Spleen (tissue), 11 donors: Measurements from ENCODE around the gene PLD2. TPM values are rescaled to one million over a fixed set of nuclear protein-coding genes. Genes with fewer than 3 reads are reported as not detected.

Experiments used
- DNase-seq: peaks from one replicate; pipeline ENCODE4 v3.0.0-alpha.2; 2020
- H3K27ac ChIP-seq, 8 donors: fragments of 200-600 bp; sonication (generic) in 7 of 8; 1 replicate in 4 of 8; 2 replicates in 4 of 8; pipeline versions ENCODE4 v1.5.0 to v1.8.0; 2016 to 2021; ENCODE audit warnings: inconsistent platforms in 4 of 8, mild to moderate bottlenecking in 4 of 8, moderate library complexity in 1 of 8
- H3K27me3 ChIP-seq, 7 donors: fragments of 200-600 bp; sonication (generic) in 6 of 7; replicated peaks in 1 of 7; 1 replicate in 4 of 7; 2 replicates in 3 of 7; pipeline versions ENCODE4 v1.5.0 to v1.8.0; 2016 to 2021; ENCODE audit warnings: inconsistent platforms in 3 of 7, mild to moderate bottlenecking in 1 of 7
- H3K36me3 ChIP-seq, 6 donors: fragments of 200-600 bp; sonication (generic) in 5 of 6; 1 replicate in 4 of 6; 2 replicates in 2 of 6; pipeline versions ENCODE4 v1.5.0 to v1.8.0; 2016 to 2021; ENCODE audit warnings: inconsistent platforms in 2 of 6
- H3K4me1 ChIP-seq, 6 donors: fragments of 200-600 bp; sonication (generic) in 5 of 6; 1 replicate in 3 of 6; 2 replicates in 3 of 6; pipeline versions ENCODE4 v1.5.0 to v1.8.0; 2016 to 2021; ENCODE audit warnings: inconsistent platforms in 3 of 6
- H3K4me3 ChIP-seq, 8 donors: fragments of 200-600 bp; sonication (generic) in 7 of 8; 1 replicate in 4 of 8; 2 replicates in 4 of 8; pipeline versions ENCODE4 v1.5.0 to v1.8.0; 2016 to 2021; ENCODE audit warnings: inconsistent platforms in 4 of 8, mild to moderate bottlenecking in 4 of 8, moderate library complexity in 2 of 8
- H3K9me3 ChIP-seq, 8 donors: fragments of 200-600 bp; sonication (generic) in 7 of 8; 1 replicate in 4 of 8; 2 replicates in 4 of 8; pipeline versions ENCODE4 v1.5.0 to v1.8.0; 2016 to 2021; ENCODE audit warnings: inconsistent platforms in 4 of 8
- CTCF ChIP-seq, 11 experiments: fragments of 200-600 bp in 7 of 11; fragments of 450-650 bp in 4 of 11; sonication (generic) in 4 of 11; IDR thresholded peaks in 8 of 11; conservative IDR thresholded peaks in 3 of 11; 1 replicate in 7 of 11; 2 replicates in 4 of 11; pipeline versions ENCODE4 v1.4.0 to v1.8.0; 2016 to 2021; ENCODE audit warnings: antibody characterized with exemption in 11 of 11, inconsistent platforms in 4 of 11, mild to moderate bottlenecking in 1 of 11
- POLR2A ChIP-seq, 3 donors: fragments of 450-650 bp; IDR thresholded peaks; one replicate each; pipeline ENCODE4 v1.5.1; 2017; ENCODE audit warnings: antibody characterized with exemption in 3 of 3, mild to moderate bottlenecking in 1 of 3
- POLR2AphosphoS5 ChIP-seq, 3 donors: sonication (generic); formaldehyde crosslinking; IDR thresholded peaks; one replicate each; pipeline ENCODE4 v1.5.1; 2017; ENCODE audit warnings: antibody characterized with exemption in 3 of 3
- WGBS, 5 donors: extraction: QIAGEN DNeasy Blood & Tissue Kit in 3 of 5; methylation state at CpG; one replicate each; pipeline versions ENCODE4 v1.1.5 to v1.1.7; 2013 to 2018; 5-methylcytosine and 5-hydroxymethylcytosine counted together
- intact Hi-C: fragments of 100-400 bp; cut with DNase I; formaldehyde crosslinking; loops from one replicate; pipeline ENCODE4 v1.15.0; 2023; ENCODE audit warnings: low total_unique reads
- polyA plus RNA-seq, 3 donors: library from polyadenylated mRNA; stranded (reverse); fragments of 200-250 nt; gene quantifications; one replicate each; pipeline ENCODE4 v1.2.1, GENCODE V29; 2013
- total RNA-seq, 7 donors: library from RNA; depleted of rRNA in 3 of 7; stranded (reverse); fragments of >200 nt in 3 of 7; fragmentation: NEBNext Ultra II Directional in 4 of 7; extraction: Animal tissue kit (Norgen Biotek cat#: 25700) in 4 of 7; gene quantifications; one replicate each; pipeline versions ENCODE4 v1.1.0 to v1.2.1, GENCODE V29; 2016 to 2021
- donor health status: healthy with polysubstance abuse.
- donor health status: DM: no; HTN: no; CAD: no; lungs with moderate emphysema.
- donor health status: DM: no; HTN: no; CAD: no.
- donor health status: Bipolar disorder and iron deficiency.
- donor health status: healthy.
- donor health status: DM: no; HTN: no; CAD: no.
- donor health status: DM: yes; HTN: yes; CAD: no.

Gene PLD2
- total and polyA plus RNA-seq, 10 donors: 6.0 to 42.0 (median 26.1) TPM

- H3K4me3 ChIP-seq: no peak overlapping the region
- no peak for TF ChIP-seq CTCF (IDR thresholded peaks at IDR 0.05 in 8 of 11, conservative IDR thresholded peaks at IDR 0.05 in 3 of 11)
- TF ChIP-seq POLR2A (IDR thresholded peaks at IDR 0.05): no peak
- no peak for TF ChIP-seq POLR2AphosphoS5 (IDR thresholded peaks at IDR 0.05)
- H3K9me3 ChIP-seq: no peaks in the 10 kb centered on the region
- peaks cover 0 to 83% (median 31%) of the 10 kb centered on the region in 6 donors for H3K4me1 ChIP-seq
- no peak for DNase-seq
- H3K36me3 ChIP-seq: peaks cover 0 to 12% (median 0%) of the 10 kb centered on the region in 6 donors
- 79 to 97% (median 93%) methylated on average over 5 of the region's 5 CpGs for WGBS, 5 donors
- H3K27ac ChIP-seq: no peak overlapping the region
- H3K27me3 ChIP-seq: no peaks in the 10 kb centered on the region
- intact Hi-C loops: no loop called here
These were observed 42.1 kb downstream of the PLD2 start for GRCh38 chr17:4849011-4849536.

GRCh38 chr17:4850246-4850645 lies 43.3 kb downstream of the PLD2 start:
- WGBS, 5 donors: 62 to 92% (median 73%) methylated on average over 2 of the region's 2 CpGs
- H3K27ac ChIP-seq: no peak overlapping the region
- H3K4me1 ChIP-seq: peaks cover 0 to 71% (median 26%) of the 10 kb centered on the region in 6 donors
- no peak for DNase-seq
- peaks cover 0 to 20% (median 0%) of the 10 kb centered on the region in 6 donors for H3K36me3 ChIP-seq
- intact Hi-C loops: no loop called here
- no peaks in the 10 kb centered on the region for H3K9me3 ChIP-seq
- no peak for TF ChIP-seq POLR2AphosphoS5 (IDR thresholded peaks at IDR 0.05)
- no peak for TF ChIP-seq CTCF (IDR thresholded peaks at IDR 0.05 in 8 of 11, conservative IDR thresholded peaks at IDR 0.05 in 3 of 11)
- TF ChIP-seq POLR2A (IDR thresholded peaks at IDR 0.05): no peak
- H3K4me3 ChIP-seq: no peak overlapping the region
- no peaks in the 10 kb centered on the region for H3K27me3 ChIP-seq

GRCh38 chr17:4851084-4851483 lies 44.1 kb downstream of the PLD2 start:
- H3K27ac ChIP-seq: no peak overlapping the region
- peaks cover 0 to 20% (median 0%) of the 10 kb centered on the region in 6 donors for H3K36me3 ChIP-seq
- no peaks in the 10 kb centered on the region for H3K27me3 ChIP-seq
- no peaks in the 10 kb centered on the region for H3K9me3 ChIP-seq
- DNase-seq: no peak
- WGBS, 5 donors: 70 to 89% (median 84%) methylated on average over 3 of the region's 3 CpGs
- no peak for TF ChIP-seq CTCF (IDR thresholded peaks at IDR 0.05 in 8 of 11, conservative IDR thresholded peaks at IDR 0.05 in 3 of 11)
- TF ChIP-seq POLR2A (IDR thresholded peaks at IDR 0.05): no peak
- no peak for TF ChIP-seq POLR2AphosphoS5 (IDR thresholded peaks at IDR 0.05)
- peaks cover 0 to 66% (median 23%) of the 10 kb centered on the region in 6 donors for H3K4me1 ChIP-seq
- no peak overlapping the region for H3K4me3 ChIP-seq
- intact Hi-C loops: no loop called here

GRCh38 chr17:4852567-4853207 lies 45.7 kb downstream of the PLD2 start:
- peaks cover 0 to 20% (median 0%) of the 10 kb centered on the region in 6 donors for H3K36me3 ChIP-seq
- no peak overlapping the region for H3K4me3 ChIP-seq
- no peaks in the 10 kb centered on the region for H3K9me3 ChIP-seq
- H3K27ac ChIP-seq: no peak overlapping the region
- no peak for DNase-seq
- H3K27me3 ChIP-seq: no peaks in the 10 kb centered on the region
- TF ChIP-seq POLR2AphosphoS5 (IDR thresholded peaks at IDR 0.05) (no peak), CTCF (IDR thresholded peaks at IDR 0.05 in 8 of 11, conservative IDR thresholded peaks at IDR 0.05 in 3 of 11) (no peak), POLR2A (IDR thresholded peaks at IDR 0.05) (no peak)
- intact Hi-C loops: no loop called here
- peaks cover 2 to 66% (median 25%) of the 10 kb centered on the region in 6 donors for H3K4me1 ChIP-seq
